ENCODE data around the gene NIM1K.

Gene NIM1K

GRCh38 chr5:43225649-43226245 is 33.7 kb downstream of the NIM1K start:
- DNase-seq, result no peak
- Histone ChIP-seq H3K4me1 (no peaks in the 10 kb centered on the region), H3K9me3 (no peaks in the 10 kb centered on the region; the same call in 1 of the 2 replicates), H3K27me3 (no peaks in the 10 kb centered on the region), H3K4me3 (ENCODE audit: low read depth, low read length) (no peak overlapping the region), H3K36me3 (no peaks in the 10 kb centered on the region)
- no peak for TF ChIP-seq CTCF (IDR thresholded peaks at IDR 0.05; ENCODE audit: low read depth, low read length)

GRCh38 chr5:43227655-43228054 is 35.6 kb downstream of the NIM1K start:
- no peaks in the 10 kb centered on the region for H3K4me1 ChIP-seq
- peak; percentile 51 for TF ChIP-seq CTCF (IDR thresholded peaks at IDR 0.05; ENCODE audit: low read depth, low read length)
- H3K4me3 ChIP-seq (ENCODE audit: low read depth, low read length), result no peak overlapping the region
- H3K27me3 ChIP-seq, result no peaks in the 10 kb centered on the region
- no peaks in the 10 kb centered on the region for H3K36me3 ChIP-seq
- H3K9me3 ChIP-seq, result no peaks in the 10 kb centered on the region
- DNase-seq, result no peak

- Histone ChIP-seq H3K9me3 (no peaks in the 10 kb centered on the region), H3K36me3 (no peaks in the 10 kb centered on the region), H3K4me1 (no peaks in the 10 kb centered on the region), H3K4me3 (ENCODE audit: low read depth, low read length) (no peak overlapping the region), H3K27me3 (no peaks in the 10 kb centered on the region)
- no peak for DNase-seq
- no peak for TF ChIP-seq CTCF (IDR thresholded peaks at IDR 0.05; ENCODE audit: low read depth, low read length)
Measured at GRCh38 chr5:43230707-43231106, 38.7 kb downstream of the NIM1K start.

GRCh38 chr5:43231977-43232376 is 40.0 kb downstream of the NIM1K start:
- DNase-seq, result peak; percentile 32
- Histone ChIP-seq H3K4me1 (no peaks in the 10 kb centered on the region), H3K27me3 (no peaks in the 10 kb centered on the region), H3K9me3 (no peaks in the 10 kb centered on the region), H3K36me3 (no peaks in the 10 kb centered on the region), H3K4me3 (ENCODE audit: low read depth, low read length) (no peak overlapping the region)
- peak; percentile 36 for TF ChIP-seq CTCF (IDR thresholded peaks at IDR 0.05; ENCODE audit: low read depth, low read length)

- H3K4me3 ChIP-seq (ENCODE audit: low read depth, low read length), result no peak overlapping the region
- H3K9me3 ChIP-seq, result no peaks in the 10 kb centered on the region
- no peaks in the 10 kb centered on the region for H3K4me1 ChIP-seq
- DNase-seq, result peak; percentile 19
- H3K36me3 ChIP-seq, result no peaks in the 10 kb centered on the region
- TF ChIP-seq CTCF (IDR thresholded peaks at IDR 0.05; ENCODE audit: low read depth, low read length), result no peak
- no peaks in the 10 kb centered on the region for H3K27me3 ChIP-seq
Measured at GRCh38 chr5:43232943-43233833, 41.2 kb downstream of the NIM1K start.

GRCh38 chr5:43233946-43234345 is 41.9 kb downstream of the NIM1K start:
- H3K4me1 ChIP-seq, result no peaks in the 10 kb centered on the region
- H3K27me3 ChIP-seq, result no peaks in the 10 kb centered on the region
- no peaks in the 10 kb centered on the region for H3K9me3 ChIP-seq
- H3K36me3 ChIP-seq, result no peaks in the 10 kb centered on the region
- no peak for DNase-seq
- no peak for TF ChIP-seq CTCF (IDR thresholded peaks at IDR 0.05; ENCODE audit: low read depth, low read length)
- H3K4me3 ChIP-seq (ENCODE audit: low read depth, low read length), result no peak overlapping the region
